ENCODE results near the gene ADRA2C. TPM values are rescaled to one million over a fixed set of nuclear protein-coding genes. Genes with fewer than 3 reads are reported as not detected.

ADRA2C gene
- total RNA-seq, 1 experiment from 2014 or later = not detected

DNA sequence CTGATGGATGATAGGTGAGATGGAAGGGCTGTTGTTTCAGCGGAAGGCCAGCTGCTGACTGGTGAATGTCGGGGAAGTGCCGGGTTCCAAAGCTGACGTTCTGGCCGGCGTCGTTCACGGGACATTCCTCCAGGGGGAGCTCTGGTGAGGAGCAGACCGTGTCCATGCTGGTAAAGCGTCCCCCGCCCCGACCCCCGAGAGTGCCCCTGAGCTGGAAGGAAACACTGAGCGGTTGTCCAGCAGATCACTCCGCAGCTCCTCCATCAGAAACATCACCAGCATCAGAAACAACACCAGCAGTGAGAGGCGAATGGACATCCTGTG, 18.6 kb upstream of the ADRA2C start:
- intact Hi-C loops (cut with micrococcal nuclease; ENCODE audit: unreplicated experiment) = no loop called here
- CTCF ChIA-PET = no interaction called here

DNA sequence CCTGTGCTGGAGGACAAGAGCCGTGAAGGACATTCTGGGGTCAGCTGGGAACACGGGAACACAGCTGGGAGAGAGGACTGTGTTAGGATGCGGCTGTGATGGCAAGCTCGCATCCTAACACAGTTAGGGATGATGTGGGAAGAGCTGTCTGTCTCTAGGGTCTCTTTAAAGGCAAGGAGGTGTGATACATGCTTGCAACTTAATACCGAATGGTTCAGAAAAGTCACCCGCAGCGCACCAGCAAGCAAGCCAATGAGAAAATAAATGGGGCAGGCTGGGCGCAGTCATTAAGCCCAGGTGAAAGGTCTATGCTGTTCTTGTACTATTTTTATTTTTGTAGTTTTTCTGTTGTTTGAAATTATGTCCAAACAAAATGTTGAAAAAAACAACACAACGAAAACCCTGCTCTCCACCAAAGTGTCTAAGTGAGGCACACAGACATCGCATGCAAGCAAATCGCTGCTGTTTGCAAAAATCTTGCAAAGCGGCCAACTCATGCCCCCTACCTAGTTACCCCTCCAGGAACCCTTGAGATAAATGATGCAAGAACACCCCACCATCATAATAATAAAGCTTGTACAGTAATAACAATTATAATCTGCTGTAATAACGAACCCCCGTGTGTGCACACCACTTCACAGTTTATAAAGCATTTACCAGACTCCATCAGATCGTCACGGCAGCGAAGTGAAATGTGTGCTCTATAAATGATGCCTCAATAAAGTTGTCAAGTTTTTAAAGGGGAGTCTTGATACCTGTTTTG, 17.9 kb upstream of the ADRA2C start:
- DNase-seq = no peak
- no peaks in the 10 kb centered on the region for H3K79me2 ChIP-seq (ENCODE audit: low read depth)
- ChIA-PET CTCF (no interaction called here), POLR2A (ENCODE audit: unreplicated experiment) (no interaction called here)
- H3K4me1 ChIP-seq (replicated peaks; ENCODE audit: insufficient read depth) = no peaks in the 10 kb centered on the region
- intact Hi-C loops (cut with micrococcal nuclease; ENCODE audit: unreplicated experiment) = no loop called here
- no peaks in the 10 kb centered on the region for H3K9me2 ChIP-seq (ENCODE audit: insufficient read depth)
- no peaks in the 10 kb centered on the region for H3K36me3 ChIP-seq (ENCODE audit: low read depth)
- TF ChIP-seq, protein P1, sequence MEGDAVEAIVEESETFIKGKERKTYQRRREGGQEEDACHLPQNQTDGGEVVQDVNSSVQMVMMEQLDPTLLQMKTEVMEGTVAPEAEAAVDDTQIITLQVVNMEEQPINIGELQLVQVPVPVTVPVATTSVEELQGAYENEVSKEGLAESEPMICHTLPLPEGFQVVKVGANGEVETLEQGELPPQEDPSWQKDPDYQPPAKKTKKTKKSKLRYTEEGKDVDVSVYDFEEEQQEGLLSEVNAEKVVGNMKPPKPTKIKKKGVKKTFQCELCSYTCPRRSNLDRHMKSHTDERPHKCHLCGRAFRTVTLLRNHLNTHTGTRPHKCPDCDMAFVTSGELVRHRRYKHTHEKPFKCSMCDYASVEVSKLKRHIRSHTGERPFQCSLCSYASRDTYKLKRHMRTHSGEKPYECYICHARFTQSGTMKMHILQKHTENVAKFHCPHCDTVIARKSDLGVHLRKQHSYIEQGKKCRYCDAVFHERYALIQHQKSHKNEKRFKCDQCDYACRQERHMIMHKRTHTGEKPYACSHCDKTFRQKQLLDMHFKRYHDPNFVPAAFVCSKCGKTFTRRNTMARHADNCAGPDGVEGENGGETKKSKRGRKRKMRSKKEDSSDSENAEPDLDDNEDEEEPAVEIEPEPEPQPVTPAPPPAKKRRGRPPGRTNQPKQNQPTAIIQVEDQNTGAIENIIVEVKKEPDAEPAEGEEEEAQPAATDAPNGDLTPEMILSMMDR (conservative IDR thresholded peaks at IDR 0.05) = no peak
- no peak for TF ChIP-seq EZH2 (IDR thresholded peaks at IDR 0.05; ENCODE audit: low read depth)
- BruUV-seq (replicated peaks) = no TSS peak
- H2AFZ ChIP-seq = no peak overlapping the region
- H3K4me3 ChIP-seq = no peak overlapping the region
- H3K9me3 ChIP-seq (ENCODE audit: insufficient read depth, low read depth) = no peaks in the 10 kb centered on the region
- peaks cover 90% of the 10 kb centered on the region for H3K27me3 ChIP-seq (ENCODE audit: insufficient read depth, low read depth)
- H3K27ac ChIP-seq = no peak overlapping the region
- H4K20me1 ChIP-seq (ENCODE audit: insufficient read depth) = no peaks in the 10 kb centered on the region
- no peak overlapping the region for H3K4me2 ChIP-seq
- H3F3A ChIP-seq (ENCODE audit: insufficient read depth, low read depth) = no peaks in the 10 kb centered on the region

More for the DNA sequence above, 18.6 kb upstream of the ADRA2C start:
- no peaks in the 10 kb centered on the region for H3K9me3 ChIP-seq (ENCODE audit: insufficient read depth, low read depth)
- TF ChIP-seq, protein P1 (conservative IDR thresholded peaks at IDR 0.05) = no peak
- no peak for TF ChIP-seq EZH2 (IDR thresholded peaks at IDR 0.05; ENCODE audit: low read depth)
- no peak overlapping the region for H3K4me2 ChIP-seq
- H3K9me2 ChIP-seq (ENCODE audit: insufficient read depth) = no peaks in the 10 kb centered on the region
- H3K27me3 ChIP-seq (ENCODE audit: insufficient read depth, low read depth) = peaks cover 89% of the 10 kb centered on the region
- POLR2A ChIA-PET (ENCODE audit: unreplicated experiment) = interaction anchor here (0.7 kb wide), 1 partner anchor 44 kb away, joined by 4 read pairs; no protein-coding TSS in a partner anchor
- no peaks in the 10 kb centered on the region for H3K79me2 ChIP-seq (ENCODE audit: low read depth)
- DNase-seq = no peak
- no peaks in the 10 kb centered on the region for H3F3A ChIP-seq (ENCODE audit: insufficient read depth, low read depth)
- no peaks in the 10 kb centered on the region for H3K4me1 ChIP-seq (replicated peaks; ENCODE audit: insufficient read depth)
- H2AFZ ChIP-seq = no peak overlapping the region
- no TSS peak for BruUV-seq (replicated peaks)
- H3K4me3 ChIP-seq = no peak overlapping the region
- no peaks in the 10 kb centered on the region for H3K36me3 ChIP-seq (ENCODE audit: low read depth)
- H4K20me1 ChIP-seq (ENCODE audit: insufficient read depth) = no peaks in the 10 kb centered on the region
- H3K27ac ChIP-seq = no peak overlapping the region

GRCh38 chr4:3749081-3749480, 17.1 kb upstream of the ADRA2C start:
- intact Hi-C loops (cut with micrococcal nuclease; ENCODE audit: unreplicated experiment) = no loop called here
- Histone ChIP-seq H2AFZ (no peak overlapping the region), H3K27ac (no peak overlapping the region), H3K9me3 (ENCODE audit: insufficient read depth, low read depth) (no peaks in the 10 kb centered on the region), H3K27me3 (ENCODE audit: insufficient read depth, low read depth) (peaks cover 90% of the 10 kb centered on the region), H3K4me2 (no peak overlapping the region), H3K36me3 (ENCODE audit: low read depth) (no peaks in the 10 kb centered on the region), H3K4me1 (replicated peaks; ENCODE audit: insufficient read depth) (no peaks in the 10 kb centered on the region), H3F3A (ENCODE audit: insufficient read depth, low read depth) (no peaks in the 10 kb centered on the region), H3K79me2 (ENCODE audit: low read depth) (no peaks in the 10 kb centered on the region), H3K4me3 (no peak overlapping the region), H4K20me1 (ENCODE audit: insufficient read depth) (no peaks in the 10 kb centered on the region), H3K9me2 (ENCODE audit: insufficient read depth) (no peaks in the 10 kb centered on the region)
- no peak for TF ChIP-seq EZH2 (IDR thresholded peaks at IDR 0.05; ENCODE audit: low read depth)
- TF ChIP-seq, protein P1 (conservative IDR thresholded peaks at IDR 0.05) = no peak
- POLR2A ChIA-PET (ENCODE audit: unreplicated experiment) = no interaction called here
- BruUV-seq (replicated peaks) = no TSS peak
- DNase-seq = no peak
- CTCF ChIA-PET = no interaction called here
